Measurements from ENCODE around the gene RPL3. TPM values are rescaled to one million over a fixed set of nuclear protein-coding genes. Genes with fewer than 3 reads are reported as not detected.

Gene RPL3
- total RNA-seq, 1 donor from 2014 or later: 2,149 TPM

DNA sequence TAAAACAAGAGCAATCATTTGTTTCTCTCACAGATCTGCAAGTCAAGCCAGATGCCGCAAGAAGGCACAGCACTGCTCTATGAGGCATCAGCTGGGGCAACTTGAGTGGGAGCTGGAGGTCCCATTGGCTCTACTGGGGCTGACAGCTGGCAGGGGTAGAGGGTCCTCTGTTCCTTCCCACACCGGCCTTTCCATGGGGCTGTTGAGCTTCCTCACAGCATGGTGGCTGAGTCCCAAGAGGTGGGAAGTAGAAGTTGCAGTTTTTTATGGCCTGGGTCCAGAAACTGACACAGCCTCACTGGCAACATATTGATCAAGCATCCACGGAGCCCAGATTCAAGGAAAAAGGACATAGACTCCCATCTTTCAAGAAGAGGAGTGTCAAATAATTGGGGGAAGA is 34.4 kb downstream of the RPL3 start:
- TF ChIP-seq, protein P1, sequence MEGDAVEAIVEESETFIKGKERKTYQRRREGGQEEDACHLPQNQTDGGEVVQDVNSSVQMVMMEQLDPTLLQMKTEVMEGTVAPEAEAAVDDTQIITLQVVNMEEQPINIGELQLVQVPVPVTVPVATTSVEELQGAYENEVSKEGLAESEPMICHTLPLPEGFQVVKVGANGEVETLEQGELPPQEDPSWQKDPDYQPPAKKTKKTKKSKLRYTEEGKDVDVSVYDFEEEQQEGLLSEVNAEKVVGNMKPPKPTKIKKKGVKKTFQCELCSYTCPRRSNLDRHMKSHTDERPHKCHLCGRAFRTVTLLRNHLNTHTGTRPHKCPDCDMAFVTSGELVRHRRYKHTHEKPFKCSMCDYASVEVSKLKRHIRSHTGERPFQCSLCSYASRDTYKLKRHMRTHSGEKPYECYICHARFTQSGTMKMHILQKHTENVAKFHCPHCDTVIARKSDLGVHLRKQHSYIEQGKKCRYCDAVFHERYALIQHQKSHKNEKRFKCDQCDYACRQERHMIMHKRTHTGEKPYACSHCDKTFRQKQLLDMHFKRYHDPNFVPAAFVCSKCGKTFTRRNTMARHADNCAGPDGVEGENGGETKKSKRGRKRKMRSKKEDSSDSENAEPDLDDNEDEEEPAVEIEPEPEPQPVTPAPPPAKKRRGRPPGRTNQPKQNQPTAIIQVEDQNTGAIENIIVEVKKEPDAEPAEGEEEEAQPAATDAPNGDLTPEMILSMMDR (IDR thresholded peaks at IDR 0.05; ENCODE audit: unreplicated experiment): no peak
- DNase-seq (ENCODE audit: low spot score): no peak
- Mint-ChIP-seq H3K4me1 (ENCODE audit: unreplicated experiment) (peaks cover 23% of the 10 kb centered on the region), H3K36me3 (ENCODE audit: low read depth, unreplicated experiment) (no peaks in the 10 kb centered on the region), H3K4me3 (ENCODE audit: unreplicated experiment) (no peak overlapping the region), H3K9me3 (ENCODE audit: unreplicated experiment) (no peaks in the 10 kb centered on the region), H3K27me3 (ENCODE audit: unreplicated experiment) (peaks cover 2% of the 10 kb centered on the region), H3K27ac (ENCODE audit: unreplicated experiment) (no peak overlapping the region)

DNA sequence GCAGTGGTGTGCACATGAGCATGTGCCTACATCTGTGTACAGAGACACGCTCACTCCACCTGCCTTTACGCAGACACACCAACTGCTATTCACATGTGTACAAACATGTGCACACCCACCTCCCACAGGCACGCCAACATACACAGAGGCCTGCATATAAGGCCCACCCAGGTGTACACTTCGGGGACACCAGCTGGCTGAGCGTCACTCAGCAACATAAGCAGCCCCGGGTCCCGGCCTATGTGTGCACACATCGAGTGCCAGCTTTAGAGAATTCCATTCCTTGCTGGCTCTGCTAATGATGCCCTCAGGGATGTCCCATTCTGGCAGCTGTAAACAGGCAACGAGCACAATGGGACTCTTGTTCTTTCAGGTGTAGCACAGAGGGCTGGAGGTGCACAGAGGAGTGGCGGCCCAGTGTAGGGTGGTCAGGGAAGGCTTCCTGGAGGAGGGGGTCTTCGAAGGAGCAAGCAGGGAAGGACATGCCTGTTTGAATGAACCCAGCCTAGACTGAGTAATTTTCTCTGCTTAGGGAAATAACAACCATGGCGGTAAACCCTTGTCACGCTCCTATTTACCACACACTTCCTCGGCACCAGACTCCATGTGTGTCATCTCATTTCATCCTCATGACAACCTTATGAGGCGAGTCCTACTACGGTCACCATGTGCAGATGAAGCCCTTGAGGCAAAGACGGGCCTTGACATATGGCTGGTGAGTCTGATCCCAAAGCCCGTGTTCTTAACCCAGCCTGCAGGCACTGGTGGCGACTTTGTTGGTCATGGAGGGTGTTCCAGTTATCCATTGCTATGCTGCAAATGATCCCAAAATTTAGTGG is 35.1 kb downstream of the RPL3 start:
- Mint-ChIP-seq H3K27ac (ENCODE audit: unreplicated experiment) (peak overlapping the region; percentile 72), H3K27me3 (ENCODE audit: unreplicated experiment) (no peaks in the 10 kb centered on the region), H3K9me3 (ENCODE audit: unreplicated experiment) (no peaks in the 10 kb centered on the region), H3K4me3 (ENCODE audit: unreplicated experiment) (no peak overlapping the region), H3K36me3 (ENCODE audit: low read depth, unreplicated experiment) (no peaks in the 10 kb centered on the region), H3K4me1 (ENCODE audit: unreplicated experiment) (peaks cover 29% of the 10 kb centered on the region)
- DNase-seq (ENCODE audit: low spot score): no peak
- TF ChIP-seq, protein P1 (IDR thresholded peaks at IDR 0.05; ENCODE audit: unreplicated experiment): no peak

DNA sequence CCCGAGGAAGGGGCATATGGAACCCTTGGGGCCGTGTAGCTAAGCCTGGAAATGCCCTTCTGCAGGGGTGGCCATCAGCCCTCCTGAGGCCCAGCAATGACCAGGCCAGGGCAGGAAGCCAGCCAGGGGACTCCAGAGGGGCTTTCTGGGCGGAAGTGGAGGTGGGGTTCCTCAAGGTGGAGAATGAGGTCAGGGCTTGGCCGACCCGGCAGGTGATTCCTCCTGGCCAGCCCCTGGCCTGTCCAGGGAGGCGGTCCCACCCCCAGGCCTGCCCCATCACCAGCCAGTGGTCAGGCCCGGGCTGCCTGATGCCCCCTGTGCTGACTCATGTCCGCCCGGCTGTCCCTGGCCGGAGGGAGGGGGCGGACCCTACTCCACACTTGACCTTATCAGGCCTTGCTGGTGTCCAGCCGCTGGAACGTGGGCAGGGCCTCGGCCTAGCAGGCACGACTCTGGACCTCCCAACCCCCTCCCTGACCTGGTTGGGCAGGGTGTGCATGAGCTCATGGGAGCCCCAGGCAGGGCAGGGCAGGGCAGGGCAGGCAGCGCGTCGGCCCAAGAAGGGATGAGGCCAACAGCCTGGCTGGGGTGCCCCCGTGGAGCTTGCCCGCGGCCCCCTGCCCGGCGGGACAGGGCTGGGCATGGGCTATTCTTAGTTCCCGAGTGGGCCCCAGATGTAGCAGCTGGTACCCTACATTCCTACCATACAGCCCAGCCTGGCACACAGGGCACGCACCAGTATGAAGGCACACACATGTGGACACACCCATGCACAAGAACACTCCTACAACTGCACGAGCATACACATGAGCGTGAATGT is 35.9 kb downstream of the RPL3 start:
- no peak for DNase-seq (ENCODE audit: low spot score)
- H3K4me1 Mint-ChIP-seq (ENCODE audit: unreplicated experiment): peaks cover 37% of the 10 kb centered on the region
- no peak overlapping the region for H3K4me3 Mint-ChIP-seq (ENCODE audit: unreplicated experiment)
- TF ChIP-seq, protein P1 (IDR thresholded peaks at IDR 0.05; ENCODE audit: unreplicated experiment): no peak
- no peaks in the 10 kb centered on the region for H3K36me3 Mint-ChIP-seq (ENCODE audit: low read depth, unreplicated experiment)
- H3K27ac Mint-ChIP-seq (ENCODE audit: unreplicated experiment): no peak overlapping the region
- H3K9me3 Mint-ChIP-seq (ENCODE audit: unreplicated experiment): no peaks in the 10 kb centered on the region
- H3K27me3 Mint-ChIP-seq (ENCODE audit: unreplicated experiment): no peaks in the 10 kb centered on the region

DNA sequence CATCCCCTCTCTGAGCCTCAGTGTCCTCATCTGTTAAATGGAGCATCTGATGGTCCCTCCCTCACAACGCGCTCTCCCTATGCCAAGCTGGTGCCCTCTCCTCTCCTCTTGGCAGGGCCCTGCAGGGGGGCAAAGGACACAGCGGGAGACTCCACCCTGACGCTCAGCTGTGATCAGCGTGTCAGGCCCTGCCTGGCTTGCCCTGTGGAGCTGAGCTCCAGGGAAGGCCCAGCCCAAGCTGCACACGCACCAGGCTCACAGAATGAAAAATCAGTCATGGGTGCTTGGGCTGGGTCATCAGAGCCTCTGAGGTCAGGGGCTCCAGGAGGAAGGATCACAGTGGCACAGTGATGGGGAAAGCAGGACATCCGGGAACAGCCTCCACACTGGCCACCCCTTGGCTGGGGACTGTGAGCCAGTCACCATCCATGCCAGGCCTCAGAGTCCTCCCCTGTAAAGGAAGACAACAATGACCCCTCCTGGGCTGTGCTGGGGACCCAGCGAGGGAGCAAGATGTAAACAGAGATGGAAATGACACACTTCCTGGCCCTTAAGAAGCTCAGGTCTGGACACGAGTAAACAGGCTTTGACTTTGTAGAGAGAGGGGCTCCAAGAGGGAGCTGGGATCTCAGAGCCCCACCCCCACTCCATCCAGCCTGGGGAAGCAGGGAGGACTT is 36.6 kb downstream of the RPL3 start:
- no peak for DNase-seq (ENCODE audit: low spot score)
- Mint-ChIP-seq H3K9me3 (ENCODE audit: unreplicated experiment) (no peaks in the 10 kb centered on the region), H3K36me3 (ENCODE audit: low read depth, unreplicated experiment) (no peaks in the 10 kb centered on the region), H3K4me1 (ENCODE audit: unreplicated experiment) (peaks cover 39% of the 10 kb centered on the region), H3K27me3 (ENCODE audit: unreplicated experiment) (no peaks in the 10 kb centered on the region), H3K4me3 (ENCODE audit: unreplicated experiment) (no peak overlapping the region), H3K27ac (ENCODE audit: unreplicated experiment) (no peak overlapping the region)
- TF ChIP-seq, protein P1 (IDR thresholded peaks at IDR 0.05; ENCODE audit: unreplicated experiment): no peak

Measured in endothelial cell (in vitro differentiated cells).